GM18511 (cell line): Measurements from ENCODE around the gene RMI1.
"Not testable (repeated sequence)": the region's sequence is repeated elsewhere in the genome, so short reads cannot be mapped to it uniquely, and the experiment has no call there.

ENCODE experiments used
- ATAC-seq: cut with Tn5 transposase; IDR thresholded peaks from one replicate; pipeline ENCODE4 v1.9.1; 2021; ENCODE audit warnings: mild to moderate bottlenecking, moderate library complexity; ENCODE audit not compliant: unreplicated experiment

RMI1 gene

DNA sequence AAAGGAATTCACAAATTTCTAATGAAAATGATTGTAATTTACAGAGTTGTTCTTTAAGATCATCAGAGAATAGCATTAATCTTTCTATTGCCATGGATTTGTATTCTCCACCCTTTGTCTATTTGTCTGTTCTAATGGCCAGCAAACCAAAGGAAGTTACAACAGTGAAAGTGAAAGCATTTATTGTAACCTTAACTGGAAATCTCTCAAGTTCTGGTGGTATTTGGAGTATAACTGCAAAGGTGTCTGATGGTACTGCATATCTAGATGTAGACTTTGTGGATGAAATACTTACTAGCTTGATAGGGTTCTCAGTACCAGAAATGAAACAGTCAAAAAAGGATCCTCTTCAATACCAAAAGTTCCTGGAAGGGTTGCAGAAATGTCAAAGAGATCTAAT, 21.7 kb downstream of the RMI1 start:
- peak; percentile 88 for ATAC-seq

DNA sequence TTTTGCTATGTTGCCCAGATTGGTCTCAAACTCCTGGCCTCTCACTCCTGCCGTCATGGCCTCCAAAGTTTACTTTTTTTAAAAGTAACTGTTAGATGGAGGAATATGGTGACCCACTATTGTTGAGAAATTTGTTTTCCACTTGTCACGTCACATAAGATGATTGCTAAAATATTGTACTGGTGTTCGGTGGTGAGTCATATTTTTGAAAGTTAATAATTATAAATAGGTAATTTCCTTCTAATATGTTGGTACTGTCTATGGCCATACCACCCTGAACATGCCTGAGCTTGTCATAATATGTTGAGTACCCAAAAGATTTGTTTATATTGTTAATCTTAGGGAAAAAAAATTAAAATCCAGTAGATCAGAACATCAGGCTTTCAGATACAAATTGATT, 22.6 kb downstream of the RMI1 start:
- no peak for ATAC-seq

- ATAC-seq: no peak
Measured at GRCh38 chr9:84007662-84008061, 27.1 kb downstream of the RMI1 start.

DNA sequence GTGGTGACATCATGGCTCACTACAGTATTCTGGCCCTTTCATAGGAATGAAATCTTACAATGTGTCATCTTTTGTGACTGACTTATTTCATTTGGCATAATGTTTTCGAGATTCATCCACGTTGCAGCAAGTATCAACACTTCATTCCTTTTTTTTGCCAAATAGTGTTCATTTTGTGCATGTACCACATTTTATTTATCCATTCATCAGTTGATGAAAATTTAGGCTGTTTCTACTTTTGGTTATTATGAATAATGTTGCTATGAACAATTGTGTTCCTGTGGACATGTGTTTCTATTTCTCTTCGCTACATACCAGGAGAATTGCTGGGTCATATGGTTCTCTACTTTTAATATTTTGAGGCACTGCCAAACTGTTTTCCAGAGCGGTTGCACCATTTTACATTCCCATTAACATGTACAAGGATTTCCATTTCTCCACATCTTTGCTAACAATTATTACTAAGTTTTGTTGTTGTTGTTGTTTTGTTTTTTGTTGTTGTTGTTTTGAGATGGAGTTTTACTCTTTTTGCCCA, 43.5 kb downstream of the RMI1 start:
- ATAC-seq: no peak

GRCh38 chr9:84027201-84027600, 46.6 kb downstream of the RMI1 start:
- no peak for ATAC-seq

GRCh38 chr9:84031534-84031933, 50.9 kb downstream of the RMI1 start:
- ATAC-seq: no peak

- ATAC-seq: not testable (repeated sequence)
Measured at GRCh38 chr9:84041857-84042256, 61.3 kb downstream of the RMI1 start.

DNA sequence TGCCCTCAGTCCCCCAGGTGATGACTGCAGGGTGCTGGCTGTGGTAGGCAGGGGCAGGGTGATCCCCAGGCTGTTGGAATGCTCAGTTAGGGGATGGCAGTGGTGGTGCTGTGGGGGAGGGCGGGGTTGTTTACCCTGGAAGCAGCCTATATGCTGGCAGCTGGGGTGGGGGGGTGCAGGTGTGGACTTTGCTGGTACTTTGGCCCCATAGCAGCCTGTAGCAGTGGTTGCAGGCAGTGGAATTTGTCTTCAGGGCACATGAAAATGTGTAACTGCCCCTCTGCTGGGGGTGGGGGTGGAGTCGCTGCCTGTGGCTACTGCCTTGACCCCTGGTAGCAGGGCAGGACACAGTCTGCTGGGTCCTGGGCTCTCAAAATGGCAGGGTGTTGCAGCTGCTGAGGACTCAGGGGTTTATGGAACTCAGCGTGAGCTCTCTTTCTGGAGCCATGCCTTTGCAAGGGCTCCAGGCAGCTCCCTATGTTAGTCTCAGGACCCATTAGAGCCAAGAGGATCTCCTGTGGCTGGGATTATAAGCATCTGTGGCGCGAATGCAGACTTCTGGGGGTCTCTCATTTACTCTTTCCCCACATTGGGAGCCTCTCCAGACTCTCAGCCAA, 65.0 kb downstream of the RMI1 start:
- ATAC-seq: no peak
